Thoracic aorta (tissue), 2 donors: ENCODE measurements around the gene SPEM1. TPM values are rescaled to one million over a fixed set of nuclear protein-coding genes. Genes with fewer than 3 reads are reported as not detected.

Experiments used
- ATAC-seq: fragments of 150-250 bp; one replicate; pipeline ENCODE4 v1.8.0; 2017; ENCODE audit warnings: low read depth; ENCODE audit not compliant: insufficient number of reproducible peaks, low FRiP score
- DNase-seq: peaks from one replicate; pipeline ENCODE4 v3.0.0-alpha.2; 2020; ENCODE audit warnings: low spot score
- H3K27ac ChIP-seq, 2 donors: fragments of 200-600 bp; sonication (generic); 1 replicate in 1 of 2; 2 replicates in 1 of 2; pipeline ENCODE4 v1.5.1; 2016; ENCODE audit warnings: mild to moderate bottlenecking in 2 of 2, moderate library complexity in 2 of 2
- H3K27me3 ChIP-seq: fragments of 200-600 bp; sonication (generic); replicated peaks from 2 replicates; pipeline ENCODE4 v1.6.0; 2016; ENCODE audit warnings: mild to moderate bottlenecking; ENCODE audit not compliant: insufficient read depth
- H3K36me3 ChIP-seq: fragments of 200-600 bp; sonication (generic); one replicate; pipeline ENCODE4 v1.5.1; 2016
- H3K4me1 ChIP-seq, 2 donors: fragments of 200-600 bp; sonication (generic); 1 replicate in 1 of 2; 2 replicates in 1 of 2; pipeline versions ENCODE4 v1.5.1 to v1.6.0; 2016; ENCODE audit warnings: low read depth in 2 of 2, mild to moderate bottlenecking in 1 of 2; ENCODE audit not compliant: control insufficient read depth in 1 of 2
- H3K4me3 ChIP-seq: fragments of 200-600 bp; sonication (generic); 2 replicates; pipeline ENCODE4 v1.5.1; 2016; ENCODE audit warnings: mild to moderate bottlenecking
- H3K9me3 ChIP-seq: fragments of 200-600 bp; sonication (generic); 2 replicates; pipeline ENCODE4 v1.5.1; 2016
- CTCF ChIP-seq: fragments of 200-600 bp; sonication (generic); IDR thresholded peaks from one replicate; pipeline ENCODE4 v1.5.1; 2019; ENCODE audit warnings: antibody characterized with exemption
- total RNA-seq, 2 donors: library from RNA; depleted of rRNA; stranded (reverse); fragments of >200 nt; gene quantifications; one replicate each; pipeline versions ENCODE4 v1.1.0 to v1.2.3, GENCODE V29; 2016

The SPEM1 gene
- total RNA-seq, 2 donors from 2014 or later: not detected

GRCh38 chr17:7440834-7441195 is 20.7 kb downstream of the SPEM1 start:
- no peak overlapping the region for H3K27ac ChIP-seq
- ATAC-seq (no peak), DNase-seq (no peak)
- H3K27me3 ChIP-seq: peaks cover 5% of the 10 kb centered on the region
- H3K4me1 ChIP-seq: peaks cover 32 to 66% of the 10 kb centered on the region in 2 donors
- TF ChIP-seq CTCF: no peak
- no peaks in the 10 kb centered on the region for H3K36me3 ChIP-seq
- H3K4me3 ChIP-seq: peak overlapping the region; percentile 63
- no peaks in the 10 kb centered on the region for H3K9me3 ChIP-seq

GRCh38 chr17:7441266-7441665 is 21.1 kb downstream of the SPEM1 start:
- TF ChIP-seq CTCF: no peak
- peaks cover 5% of the 10 kb centered on the region for H3K27me3 ChIP-seq
- peaks cover 32 to 64% of the 10 kb centered on the region in 2 donors for H3K4me1 ChIP-seq
- no peaks in the 10 kb centered on the region for H3K9me3 ChIP-seq
- H3K27ac ChIP-seq: no peak overlapping the region
- no peak overlapping the region for H3K4me3 ChIP-seq
- H3K36me3 ChIP-seq: no peaks in the 10 kb centered on the region
- no peak for ATAC-seq
- DNase-seq: no peak

- Histone ChIP-seq H3K36me3 (no peaks in the 10 kb centered on the region), H3K4me1 (peaks cover 27 to 55% of the 10 kb centered on the region in 2 donors), H3K27me3 (peaks cover 5% of the 10 kb centered on the region), H3K9me3 (no peaks in the 10 kb centered on the region), H3K27ac (no peak overlapping the region), H3K4me3 (no peak overlapping the region)
- TF ChIP-seq CTCF: no peak
- ATAC-seq (no peak), DNase-seq (no peak)
These were observed 22.0 kb downstream of the SPEM1 start for GRCh38 chr17:7442142-7442541.

DNA sequence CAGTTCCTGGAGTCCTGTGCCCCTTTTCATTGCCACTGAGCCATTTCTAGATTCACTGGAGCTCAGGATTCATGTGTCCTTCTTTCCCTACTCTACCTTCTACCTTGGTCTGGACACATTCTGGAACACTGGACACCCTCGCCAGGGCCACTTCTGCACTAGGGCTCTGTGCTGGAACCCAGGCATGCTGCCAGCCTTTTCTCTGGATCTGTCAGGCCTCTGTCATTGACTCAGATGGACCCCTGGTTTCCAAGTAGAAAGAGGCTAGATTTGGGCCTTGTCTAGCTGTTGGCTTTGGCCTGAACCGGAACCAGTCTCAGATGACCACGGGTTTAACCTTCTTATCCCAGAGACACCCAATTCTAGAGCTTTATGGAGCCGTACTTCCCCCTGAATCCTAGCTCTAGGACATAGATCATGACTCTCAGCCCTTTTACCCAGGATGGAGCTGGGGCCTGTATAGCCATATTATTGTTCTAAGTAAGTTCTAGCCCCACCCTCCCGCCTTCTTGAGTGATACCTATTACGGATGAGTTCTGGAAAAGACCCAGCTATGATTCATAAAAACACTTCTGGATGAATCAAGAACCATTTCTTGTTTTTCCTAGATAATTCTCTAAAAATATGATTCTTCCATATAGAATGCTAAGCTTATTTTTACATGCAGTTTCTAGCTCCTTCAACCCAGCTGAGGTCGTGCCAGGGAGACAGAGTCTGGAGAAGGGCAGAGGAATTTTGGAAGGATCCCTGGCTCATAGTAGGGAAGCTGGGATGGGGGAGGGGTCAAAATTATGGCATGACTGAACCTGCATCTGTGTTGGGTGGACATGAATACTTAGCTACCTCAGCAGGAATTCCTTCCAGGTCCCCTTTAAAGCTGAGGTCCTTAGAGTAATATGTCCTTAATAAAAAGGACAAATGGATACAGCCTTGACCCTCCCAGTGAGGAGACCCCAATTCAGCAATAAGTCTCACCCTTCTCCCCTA is 23.7 kb downstream of the SPEM1 start:
- H3K27ac ChIP-seq: no peak overlapping the region
- H3K27me3 ChIP-seq: peaks cover 16% of the 10 kb centered on the region

More for the DNA sequence above, 23.7 kb downstream of the SPEM1 start:
- TF ChIP-seq CTCF: no peak
- DNase-seq: no peak
- no peaks in the 10 kb centered on the region for H3K9me3 ChIP-seq
- no peak for ATAC-seq
- no peak overlapping the region for H3K4me3 ChIP-seq
- H3K4me1 ChIP-seq: peaks cover 16 to 40% of the 10 kb centered on the region in 2 donors
- no peaks in the 10 kb centered on the region for H3K36me3 ChIP-seq
